Testis (tissue), 3 donors: ENCODE results near the gene ZDHHC19. TPM values are rescaled to one million over a fixed set of nuclear protein-coding genes. Genes with fewer than 3 reads are reported as not detected.

Source experiments
- DNase-seq: peaks from one replicate; pipeline ENCODE4 v3.0.0-alpha.2; 2019
- H3K27ac ChIP-seq, 2 donors: fragments of 200-600 bp; sonication (generic); one replicate each; pipeline ENCODE4 v1.5.1; 2019
- H3K27me3 ChIP-seq: fragments of 200-600 bp; sonication (generic); one replicate; pipeline ENCODE4 v1.5.1; 2019
- H3K36me3 ChIP-seq: fragments of 200-600 bp; sonication (generic); one replicate; pipeline ENCODE4 v1.5.1; 2017; ENCODE audit warnings: low read depth; ENCODE audit errors: missing control alignments
- H3K4me1 ChIP-seq: fragments of 200-600 bp; sonication (generic); one replicate; pipeline ENCODE4 v1.5.1; 2019
- H3K4me3 ChIP-seq, 2 donors: fragments of 200-600 bp; sonication (generic); one replicate each; pipeline ENCODE4 v1.5.1; 2017 to 2019
- H3K9me3 ChIP-seq: fragments of 200-600 bp; sonication (generic); one replicate; pipeline ENCODE4 v1.5.1; 2017
- CTCF ChIP-seq, 3 experiments: fragments of 450-650 bp in 2 of 3; fragments of 200-600 bp in 1 of 3; sonication (generic) in 1 of 3; IDR thresholded peaks; one replicate each; pipeline ENCODE4 v1.5.1; 2016 to 2019; ENCODE audit warnings: antibody characterized with exemption in 3 of 3, mild to moderate bottlenecking in 2 of 3, moderate library complexity in 1 of 3
- POLR2A ChIP-seq: fragments of 450-650 bp; IDR thresholded peaks from one replicate; pipeline ENCODE4 v1.6.1; 2017; ENCODE audit warnings: antibody characterized with exemption, mild to moderate bottlenecking, moderate library complexity
- WGBS, 2 donors: methylation state at CpG; one replicate each; pipeline ENCODE4 v1.1.5; 2018; 5-methylcytosine and 5-hydroxymethylcytosine counted together
- intact Hi-C: fragments of 100-400 bp; cut with DNase I; formaldehyde crosslinking; loops from one replicate; pipeline ENCODE4 v1.15.1; 2023; ENCODE audit warnings: low total_unique reads
- polyA plus RNA-seq: library from polyadenylated mRNA; stranded (reverse); fragments of 350-450 nt; fragmentation: Illumina TruSeq; extraction: RNeasy Lipid Tissue Mini Kit (QIAGEN cat#74804); gene quantifications from one replicate; pipeline ENCODE4 v1.2.3, GENCODE V29; 2014; ENCODE audit warnings: low read depth, low replicate concordance; ENCODE audit not compliant: insufficient read depth
- total RNA-seq, 2 donors: library from RNA; depleted of rRNA; stranded (reverse); fragments of >200 nt; gene quantifications; one replicate each; pipeline ENCODE4 v1.2.3, GENCODE V29; 2016

The ZDHHC19 gene
- total and polyA plus RNA-seq, 3 donors from 2014 or later = 12.7 to 112 (median 55.0) TPM

GRCh38 chr3:196181127-196181546 lies 30.1 kb downstream of the ZDHHC19 start:
- H3K27me3 ChIP-seq = no peaks in the 10 kb centered on the region
- peaks cover 7% of the 10 kb centered on the region for H3K4me1 ChIP-seq
- H3K36me3 ChIP-seq = no peaks in the 10 kb centered on the region
- WGBS, 2 donors = 83% methylated on average over 10 of the region's 10 CpGs
- intact Hi-C loops = no loop called here
- H3K4me3 ChIP-seq = no peak overlapping the region
- H3K27ac ChIP-seq = no peak overlapping the region
- H3K9me3 ChIP-seq = no peaks in the 10 kb centered on the region
- no peak for TF ChIP-seq POLR2A
- no peak for TF ChIP-seq CTCF (IDR thresholded peaks at IDR 0.05)
- no peak for DNase-seq

- Histone ChIP-seq H3K36me3 (no peaks in the 10 kb centered on the region), H3K4me3 (no peak overlapping the region), H3K27me3 (no peaks in the 10 kb centered on the region), H3K4me1 (peaks cover 7% of the 10 kb centered on the region), H3K27ac (no peak overlapping the region), H3K9me3 (no peaks in the 10 kb centered on the region)
- TF ChIP-seq CTCF (IDR thresholded peaks at IDR 0.05) (no peak), POLR2A (no peak)
- intact Hi-C loops = no loop called here
- DNase-seq = no peak
- 86 to 92% methylated on average over 7 to 9 of the region's 9 CpGs for WGBS, 2 donors
Observed at GRCh38 chr3:196180346-196180745, 30.9 kb downstream of the ZDHHC19 start.

GRCh38 chr3:196179380-196180308 lies 31.6 kb downstream of the ZDHHC19 start:
- no peaks in the 10 kb centered on the region for H3K36me3 ChIP-seq
- intact Hi-C loops = no loop called here
- H3K9me3 ChIP-seq = no peaks in the 10 kb centered on the region
- TF ChIP-seq POLR2A (no peak), CTCF (IDR thresholded peaks at IDR 0.05) (no peak)
- no peaks in the 10 kb centered on the region for H3K27me3 ChIP-seq
- WGBS, 2 donors = 49 to 63% methylated on average over 15 to 24 of the region's 24 CpGs
- DNase-seq = no peak
- peaks cover 7% of the 10 kb centered on the region for H3K4me1 ChIP-seq
- H3K27ac ChIP-seq = no peak overlapping the region
- no peak overlapping the region for H3K4me3 ChIP-seq

- Histone ChIP-seq H3K27me3 (no peaks in the 10 kb centered on the region), H3K4me3 (no peak overlapping the region), H3K36me3 (no peaks in the 10 kb centered on the region), H3K27ac (no peak overlapping the region), H3K9me3 (no peaks in the 10 kb centered on the region), H3K4me1 (peaks cover 7% of the 10 kb centered on the region)
- intact Hi-C loops = no loop called here
- TF ChIP-seq CTCF (IDR thresholded peaks at IDR 0.05) (no peak), POLR2A (no peak)
- no peak for DNase-seq
- WGBS, 2 donors = 64 to 83% methylated on average over 6 of the region's 6 CpGs
Observed at GRCh38 chr3:196178993-196179379, 32.2 kb downstream of the ZDHHC19 start.
